ENCODE results near the gene INTS4. TPM values are rescaled to one million over a fixed set of nuclear protein-coding genes. Genes with fewer than 3 reads are reported as not detected.

Gene INTS4
- polyA plus RNA-seq, 1 of the 3 experiments (the other 2 are of a cell fraction), result 23.0 TPM

- no peak for DNase-seq
- Histone ChIP-seq H3K9me2 (no peaks in the 10 kb centered on the region), H3K9me3 (no peaks in the 10 kb centered on the region), H3K4me3 (ENCODE audit: low read depth in 2 of 2, low read length in 1 of 2) (no peak overlapping the region), H3K27ac (ENCODE audit: low read depth in 2 of 2, low read length in 1 of 2) (no peak overlapping the region), H4K20me1 (ENCODE audit: insufficient read depth) (no peaks in the 10 kb centered on the region), H3K36me3 (replicated peaks in 1 of 2; ENCODE audit: control insufficient read depth in 1 of 2, insufficient read depth in 2 of 2, low read length in 1 of 2) (no peaks in the 10 kb centered on the region), H3K79me2 (ENCODE audit: insufficient read depth) (no peaks in the 10 kb centered on the region), H3K27me3 (ENCODE audit: insufficient read depth) (no peaks in the 10 kb centered on the region), H3K9ac (no peak overlapping the region), H3K4me1 (ENCODE audit: control insufficient read depth in 1 of 2, insufficient read depth in 2 of 2, low read depth in 1 of 2, low read length in 1 of 2) (no peaks in the 10 kb centered on the region), H2AFZ (ENCODE audit: low read depth) (no peak overlapping the region), H3F3A (replicated peaks; ENCODE audit: insufficient read depth) (no peaks in the 10 kb centered on the region), H3K4me2 (no peak overlapping the region)
- ChIA-PET CTCF (interaction anchor here (0.8 to 3.4 kb wide), 2 partner anchors 10 to 15 kb away, joined by 4 to 12 read pairs; no protein-coding TSS in a partner anchor), POLR2A (no interaction called here)
- TF ChIP-seq FOXJ3 (CRISPR knock-in tag; IDR thresholded peaks at IDR 0.05), result no peak
- TF ChIP-seq PBX3 (IDR thresholded peaks at IDR 0.05), result no peak
- TF ChIP-seq ZBTB33 (IDR thresholded peaks at IDR 0.05; ENCODE audit: borderline replicate concordance, low read depth), result no peak
- no peak for TF ChIP-seq TAF1 (IDR thresholded peaks at IDR 0.05; ENCODE audit: borderline replicate concordance, low read depth, low read length)
- no peak for TF ChIP-seq SIN3A (IDR thresholded peaks at IDR 0.05; ENCODE audit: borderline replicate concordance, low read depth, low read length)
- TF ChIP-seq FOSL2 (IDR thresholded peaks at IDR 0.05; ENCODE audit: borderline replicate concordance, low read depth), result no peak
- no peak for TF ChIP-seq EP300 (IDR thresholded peaks at IDR 0.05; ENCODE audit: borderline replicate concordance in 1 of 2, low read depth in 1 of 2, low read length in 1 of 2)
- TF ChIP-seq EZH2phosphoT487 (IDR thresholded peaks at IDR 0.05; ENCODE audit: borderline replicate concordance, low read depth), result no peak
- no peak for TF ChIP-seq GATA2 (CRISPR knock-in tag; IDR thresholded peaks at IDR 0.05)
- TF ChIP-seq USF1 (IDR thresholded peaks at IDR 0.05; ENCODE audit: borderline replicate concordance, low read depth), result no peak
- no peak for TF ChIP-seq RFX5 (IDR thresholded peaks at IDR 0.05; ENCODE audit: low read length)
- no peak for TF ChIP-seq GABPA (IDR thresholded peaks at IDR 0.05; ENCODE audit: low read depth)
- no peak for TF ChIP-seq MAX (IDR thresholded peaks at IDR 0.05; ENCODE audit: low read depth)
- no peak for TF ChIP-seq MEF2A (IDR thresholded peaks at IDR 0.05; ENCODE audit: borderline replicate concordance, low read depth)
- no peak for TF ChIP-seq JUND (IDR thresholded peaks at IDR 0.05)
- no peak for TF ChIP-seq NFIC (IDR thresholded peaks at IDR 0.05; ENCODE audit: borderline replicate concordance)
- 100% methylated on average over 1 of the region's 1 CpG for WGBS (ENCODE audit: low lambda C conversion rate)
Measured at GRCh38 chr11:78010304-78010703, 15.8 kb upstream of the INTS4 start.

Measured in SK-N-SH (cell line).